ENCODE results near the gene DOHH. TPM values are rescaled to one million over a fixed set of nuclear protein-coding genes. Genes with fewer than 3 reads are reported as not detected.
A peak's percentile ranks its signal among the peaks of the same experiment; 100 is the strongest.

DOHH gene
- total RNA-seq, 1 donor from 2014 or later, result 28.1 TPM

- DNase-seq (ENCODE audit: low read depth), result no peak
- H3K4me3 ChIP-seq (ENCODE audit: low read depth, low read length), result no peak overlapping the region
- TF ChIP-seq, protein P1, sequence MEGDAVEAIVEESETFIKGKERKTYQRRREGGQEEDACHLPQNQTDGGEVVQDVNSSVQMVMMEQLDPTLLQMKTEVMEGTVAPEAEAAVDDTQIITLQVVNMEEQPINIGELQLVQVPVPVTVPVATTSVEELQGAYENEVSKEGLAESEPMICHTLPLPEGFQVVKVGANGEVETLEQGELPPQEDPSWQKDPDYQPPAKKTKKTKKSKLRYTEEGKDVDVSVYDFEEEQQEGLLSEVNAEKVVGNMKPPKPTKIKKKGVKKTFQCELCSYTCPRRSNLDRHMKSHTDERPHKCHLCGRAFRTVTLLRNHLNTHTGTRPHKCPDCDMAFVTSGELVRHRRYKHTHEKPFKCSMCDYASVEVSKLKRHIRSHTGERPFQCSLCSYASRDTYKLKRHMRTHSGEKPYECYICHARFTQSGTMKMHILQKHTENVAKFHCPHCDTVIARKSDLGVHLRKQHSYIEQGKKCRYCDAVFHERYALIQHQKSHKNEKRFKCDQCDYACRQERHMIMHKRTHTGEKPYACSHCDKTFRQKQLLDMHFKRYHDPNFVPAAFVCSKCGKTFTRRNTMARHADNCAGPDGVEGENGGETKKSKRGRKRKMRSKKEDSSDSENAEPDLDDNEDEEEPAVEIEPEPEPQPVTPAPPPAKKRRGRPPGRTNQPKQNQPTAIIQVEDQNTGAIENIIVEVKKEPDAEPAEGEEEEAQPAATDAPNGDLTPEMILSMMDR (conservative IDR thresholded peaks at IDR 0.05; ENCODE audit: low read depth, low read length), result no peak
Observed at GRCh38 chr19:3528539-3529211, 28.2 kb upstream of the DOHH start.

- H3K4me3 ChIP-seq (ENCODE audit: low read depth, low read length), result no peak overlapping the region
- TF ChIP-seq, protein P1 (conservative IDR thresholded peaks at IDR 0.05; ENCODE audit: low read depth, low read length), result no peak
- no peak for DNase-seq (ENCODE audit: low read depth)
Observed at GRCh38 chr19:3528080-3528479, 27.6 kb upstream of the DOHH start.

DNA sequence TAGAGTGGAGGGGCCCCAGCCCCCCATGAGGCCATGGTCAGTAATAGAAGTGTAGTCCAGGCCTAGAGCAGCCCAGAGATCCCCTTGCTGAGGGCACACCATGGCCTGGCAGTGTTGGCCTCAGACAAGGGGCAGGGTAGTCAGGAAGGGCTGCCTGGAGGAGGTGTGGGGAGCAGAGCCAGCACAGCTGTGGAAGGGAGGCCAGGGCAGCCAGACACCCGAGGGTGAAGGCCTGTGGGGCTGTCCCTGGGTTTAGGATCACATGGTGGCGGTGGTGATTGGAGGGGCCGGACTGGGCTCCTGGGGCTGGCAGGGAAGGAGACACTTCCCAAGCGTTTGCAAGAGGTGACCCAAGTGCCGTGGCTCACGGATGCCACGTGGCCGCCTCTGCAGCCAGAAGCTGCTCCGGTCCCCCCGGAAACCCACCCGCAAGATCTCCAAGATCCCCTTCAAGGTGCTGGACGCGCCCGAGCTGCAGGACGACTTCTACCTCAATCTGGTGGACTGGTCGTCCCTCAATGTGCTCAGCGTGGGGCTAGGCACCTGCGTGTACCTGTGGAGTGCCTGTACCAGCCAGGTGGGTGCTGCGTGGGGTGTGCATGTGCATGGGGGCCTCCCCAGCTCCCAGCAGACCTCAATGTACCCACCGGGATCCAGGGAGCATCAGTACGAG lies 26.9 kb upstream of the DOHH start:
- no peak for DNase-seq (ENCODE audit: low read depth)
- H3K4me3 ChIP-seq (ENCODE audit: low read depth, low read length), result no peak overlapping the region
- TF ChIP-seq, protein P1 (conservative IDR thresholded peaks at IDR 0.05; ENCODE audit: low read depth, low read length), result no peak

- TF ChIP-seq, protein P1 (conservative IDR thresholded peaks at IDR 0.05; ENCODE audit: low read depth, low read length), result peak; percentile 29
- DNase-seq (ENCODE audit: low read depth), result no peak
- H3K4me3 ChIP-seq (ENCODE audit: low read depth, low read length), result no peak overlapping the region
Observed at GRCh38 chr19:3526507-3527237, 26.2 kb upstream of the DOHH start.

- DNase-seq (ENCODE audit: low read depth), result no peak
- TF ChIP-seq, protein P1 (conservative IDR thresholded peaks at IDR 0.05; ENCODE audit: low read depth, low read length), result no peak
- H3K4me3 ChIP-seq (ENCODE audit: low read depth, low read length), result no peak overlapping the region
Observed at GRCh38 chr19:3524904-3525451, 24.5 kb upstream of the DOHH start.

DNA sequence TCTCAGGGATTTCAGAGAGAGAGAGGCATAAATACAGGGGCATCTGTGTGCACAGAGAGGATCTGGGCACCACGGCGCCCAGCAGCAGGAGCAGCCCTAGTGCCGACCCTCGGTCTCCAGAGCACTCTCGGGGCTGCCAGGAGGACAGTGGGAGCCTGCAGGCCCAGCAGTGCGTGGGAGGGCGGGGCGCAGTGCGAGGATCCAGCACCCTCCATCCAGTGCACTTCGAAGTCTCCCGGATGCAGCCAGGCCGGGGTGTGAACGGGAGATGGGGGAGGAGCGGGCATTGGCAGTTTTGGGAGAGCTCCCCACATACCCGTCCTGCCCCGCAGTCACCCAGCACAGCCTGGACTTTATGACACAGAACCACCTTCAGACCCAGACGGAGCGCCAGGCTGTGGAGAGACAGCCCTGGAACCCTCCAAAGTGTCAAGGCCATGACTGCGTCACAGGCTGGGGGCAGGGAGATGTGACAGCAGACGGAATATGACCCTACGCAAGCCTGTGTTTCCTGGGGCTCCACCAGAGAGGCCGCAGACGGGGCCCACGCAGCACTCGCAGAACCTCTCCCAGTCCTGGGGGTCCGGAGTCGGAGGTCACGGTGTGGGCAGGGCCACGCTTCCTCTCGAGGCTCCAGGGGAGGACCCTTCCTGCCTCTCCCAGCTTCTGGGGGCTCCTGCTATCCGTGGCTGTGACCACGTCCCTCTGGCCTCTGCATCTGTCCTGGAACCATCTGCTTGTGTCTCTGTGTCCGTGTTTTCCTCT lies 23.8 kb upstream of the DOHH start:
- H3K4me3 ChIP-seq (ENCODE audit: low read depth, low read length), result no peak overlapping the region
- TF ChIP-seq, protein P1 (conservative IDR thresholded peaks at IDR 0.05; ENCODE audit: low read depth, low read length), result no peak
- no peak for DNase-seq (ENCODE audit: low read depth)
